Breast epithelium (tissue), 4 donors: ENCODE results near the gene FAM200C. TPM values are rescaled to one million over a fixed set of nuclear protein-coding genes. Genes with fewer than 3 reads are reported as not detected.

ENCODE experiments used
- DNase-seq, 2 donors: peaks; one replicate each; pipeline ENCODE4 v3.0.0-alpha.2; 2019; ENCODE audit warnings: low spot score in 2 of 2
- H3K27ac ChIP-seq, 2 donors: fragments of 200-600 bp; sonication (generic) in 1 of 2; one replicate each; pipeline ENCODE4 v1.5.1; 2016 to 2019; ENCODE audit warnings: mild to moderate bottlenecking in 1 of 2
- H3K27me3 ChIP-seq, 2 donors: fragments of 200-600 bp; sonication (generic) in 1 of 2; one replicate each; pipeline versions ENCODE4 v1.5.1 to v1.6.0; 2017 to 2019; ENCODE audit warnings: control low read depth in 1 of 2, mild to moderate bottlenecking in 1 of 2
- H3K36me3 ChIP-seq: fragments of 200-600 bp; one replicate; pipeline ENCODE4 v1.5.1; 2019
- H3K4me1 ChIP-seq, 2 donors: fragments of 200-600 bp; sonication (generic); one replicate each; pipeline ENCODE4 v1.5.1; 2016 to 2019; ENCODE audit warnings: control low read depth in 1 of 2
- H3K4me3 ChIP-seq, 3 donors: fragments of 200-600 bp; sonication (generic); 1 replicate in 2 of 3; 2 replicates in 1 of 3; pipeline ENCODE4 v1.5.1; 2016 to 2019; ENCODE audit warnings: mild to moderate bottlenecking in 3 of 3, moderate library complexity in 2 of 3
- H3K9me3 ChIP-seq, 2 donors: fragments of 200-600 bp; sonication (generic) in 1 of 2; one replicate each; pipeline ENCODE4 v1.5.1; 2016 to 2019; ENCODE audit warnings: control low read depth in 1 of 2
- CTCF ChIP-seq, 3 donors: fragments of 450-650 bp; IDR thresholded peaks; one replicate each; pipeline ENCODE4 v1.5.1; 2016 to 2017; ENCODE audit warnings: antibody characterized with exemption in 3 of 3, mild to moderate bottlenecking in 3 of 3, moderate library complexity in 3 of 3
- POLR2A ChIP-seq: fragments of 450-650 bp; IDR thresholded peaks from one replicate; pipeline ENCODE4 v1.6.1; 2016; ENCODE audit warnings: antibody characterized with exemption, mild to moderate bottlenecking, moderate library complexity
- POLR2AphosphoS5 ChIP-seq, 3 donors: sonication (generic); formaldehyde crosslinking; IDR thresholded peaks; one replicate each; pipeline ENCODE4 v1.6.1; 2017; ENCODE audit warnings: antibody characterized with exemption in 3 of 3
- intact Hi-C: fragments of 100-400 bp; cut with DNase I; formaldehyde crosslinking; loops from one replicate; pipeline ENCODE4 v1.15.1; 2023; ENCODE audit warnings: low total_unique reads
- total RNA-seq, 3 donors: library from RNA; depleted of rRNA; stranded (reverse); fragments of >200 nt; gene quantifications; one replicate each; pipeline ENCODE4 v1.1.0, GENCODE V29; 2016

FAM200C gene
- total RNA-seq, 3 donors from 2014 or later, result 2.7 to 5.6 (median 5.6) TPM

GRCh38 chr5:160363211-160363610 lies 36.6 kb downstream of the FAM200C start:
- intact Hi-C loops, result no loop called here
- H3K36me3 ChIP-seq, result no peaks in the 10 kb centered on the region
- no peak for TF ChIP-seq POLR2AphosphoS5 (IDR thresholded peaks at IDR 0.05)
- TF ChIP-seq POLR2A, result no peak
- TF ChIP-seq CTCF (IDR thresholded peaks at IDR 0.05), result no peak
- H3K27me3 ChIP-seq, result no peaks in the 10 kb centered on the region
- peaks cover 0 to 5% of the 10 kb centered on the region in 2 donors for H3K4me1 ChIP-seq
- H3K4me3 ChIP-seq, result no peak overlapping the region
- peak overlapping the region; percentile 48 to 82 for H3K27ac ChIP-seq
- DNase-seq, result no peak
- no peaks in the 10 kb centered on the region for H3K9me3 ChIP-seq

GRCh38 chr5:160361624-160362228 lies 38.1 kb downstream of the FAM200C start:
- Histone ChIP-seq H3K27ac (peak overlapping the region in 1 of 2 donors; percentile 82), H3K36me3 (no peaks in the 10 kb centered on the region), H3K27me3 (no peaks in the 10 kb centered on the region), H3K4me3 (no peak overlapping the region), H3K9me3 (no peaks in the 10 kb centered on the region), H3K4me1 (peaks cover 0 to 5% of the 10 kb centered on the region in 2 donors)
- no peak for TF ChIP-seq POLR2AphosphoS5 (IDR thresholded peaks at IDR 0.05)
- no peak for TF ChIP-seq POLR2A
- TF ChIP-seq CTCF (IDR thresholded peaks at IDR 0.05), result no peak
- DNase-seq, result no peak
- intact Hi-C loops, result no loop called here

GRCh38 chr5:160360310-160360709 lies 39.5 kb downstream of the FAM200C start:
- H3K27me3 ChIP-seq, result no peaks in the 10 kb centered on the region
- intact Hi-C loops, result no loop called here
- peak overlapping the region in 1 of 2 donors; percentile 22 for H3K27ac ChIP-seq
- H3K9me3 ChIP-seq, result no peaks in the 10 kb centered on the region
- no peaks in the 10 kb centered on the region for H3K36me3 ChIP-seq
- peaks cover 0 to 5% of the 10 kb centered on the region in 2 donors for H3K4me1 ChIP-seq
- TF ChIP-seq CTCF (IDR thresholded peaks at IDR 0.05) (no peak), POLR2AphosphoS5 (IDR thresholded peaks at IDR 0.05) (no peak), POLR2A (no peak)
- no peak overlapping the region for H3K4me3 ChIP-seq
- no peak for DNase-seq

GRCh38 chr5:160359816-160360215 lies 40.0 kb downstream of the FAM200C start:
- Histone ChIP-seq H3K9me3 (no peaks in the 10 kb centered on the region), H3K4me3 (no peak overlapping the region), H3K27me3 (no peaks in the 10 kb centered on the region), H3K27ac (peak overlapping the region; percentile 22 to 55), H3K4me1 (peaks cover 0 to 5% of the 10 kb centered on the region in 2 donors), H3K36me3 (no peaks in the 10 kb centered on the region)
- DNase-seq, result peak in 1 of 2 donors; percentile 59
- TF ChIP-seq POLR2AphosphoS5 (IDR thresholded peaks at IDR 0.05), result no peak
- TF ChIP-seq POLR2A, result no peak
- no peak for TF ChIP-seq CTCF (IDR thresholded peaks at IDR 0.05)
- intact Hi-C loops, result no loop called here

GRCh38 chr5:160359242-160359641 lies 40.6 kb downstream of the FAM200C start:
- intact Hi-C loops, result no loop called here
- no peak for TF ChIP-seq CTCF (IDR thresholded peaks at IDR 0.05)
- TF ChIP-seq POLR2AphosphoS5 (IDR thresholded peaks at IDR 0.05), result no peak
- no peak for TF ChIP-seq POLR2A
- Histone ChIP-seq H3K36me3 (no peaks in the 10 kb centered on the region), H3K27me3 (no peaks in the 10 kb centered on the region), H3K27ac (peak overlapping the region in 1 of 2 donors; percentile 22), H3K4me3 (no peak overlapping the region), H3K9me3 (no peaks in the 10 kb centered on the region), H3K4me1 (peaks cover 0 to 5% of the 10 kb centered on the region in 2 donors)
- no peak for DNase-seq
